Astrocyte of the spinal cord (primary cell): Measurements from ENCODE around the gene SLC34A1.

Source experiments
- DNase-seq: peaks from one replicate; pipeline ENCODE4 v3.0.0; 2011; ENCODE audit warnings: low read depth, low spot score
- H3K4me3 ChIP-seq: 2 replicates; pipeline ENCODE4 v1.5.1; 2011; ENCODE audit warnings: low read depth, mild to moderate bottlenecking, low read length, moderate library complexity
- in situ Hi-C: cut with HindIII; loops from 2 replicates; pipeline ENCODE4 v1.10.0; 2017; ENCODE audit warnings: low sequenced_read_pairs
- TF ChIP-seq, protein P1 (sequence below): IDR thresholded peaks from 2 replicates; pipeline ENCODE4 v1.5.1; 2012; ENCODE audit warnings: low read depth, mild to moderate bottlenecking, low read length, inconsistent platforms

SLC34A1 gene

DNA sequence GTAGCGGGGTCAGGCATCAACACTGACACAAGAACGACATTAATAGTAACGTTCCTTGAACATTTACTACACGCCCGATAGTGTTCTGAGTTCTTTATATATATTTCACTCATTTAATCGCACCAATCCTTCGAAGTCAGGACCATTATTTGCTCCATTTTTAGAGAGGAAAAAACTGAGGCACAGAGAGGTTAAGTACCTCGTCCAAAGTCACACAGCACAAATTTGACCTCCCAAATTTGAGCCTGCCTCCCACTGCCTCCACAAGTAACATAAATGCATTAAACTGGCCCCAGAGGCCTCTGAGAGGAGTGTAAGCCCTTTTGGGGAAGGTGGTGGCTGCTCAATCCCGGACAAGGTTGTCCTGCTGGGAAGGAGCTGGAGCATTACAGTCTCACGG, 20.7 kb upstream of the SLC34A1 start:
- in situ Hi-C loops, result no loop called here
- TF ChIP-seq, protein P1, sequence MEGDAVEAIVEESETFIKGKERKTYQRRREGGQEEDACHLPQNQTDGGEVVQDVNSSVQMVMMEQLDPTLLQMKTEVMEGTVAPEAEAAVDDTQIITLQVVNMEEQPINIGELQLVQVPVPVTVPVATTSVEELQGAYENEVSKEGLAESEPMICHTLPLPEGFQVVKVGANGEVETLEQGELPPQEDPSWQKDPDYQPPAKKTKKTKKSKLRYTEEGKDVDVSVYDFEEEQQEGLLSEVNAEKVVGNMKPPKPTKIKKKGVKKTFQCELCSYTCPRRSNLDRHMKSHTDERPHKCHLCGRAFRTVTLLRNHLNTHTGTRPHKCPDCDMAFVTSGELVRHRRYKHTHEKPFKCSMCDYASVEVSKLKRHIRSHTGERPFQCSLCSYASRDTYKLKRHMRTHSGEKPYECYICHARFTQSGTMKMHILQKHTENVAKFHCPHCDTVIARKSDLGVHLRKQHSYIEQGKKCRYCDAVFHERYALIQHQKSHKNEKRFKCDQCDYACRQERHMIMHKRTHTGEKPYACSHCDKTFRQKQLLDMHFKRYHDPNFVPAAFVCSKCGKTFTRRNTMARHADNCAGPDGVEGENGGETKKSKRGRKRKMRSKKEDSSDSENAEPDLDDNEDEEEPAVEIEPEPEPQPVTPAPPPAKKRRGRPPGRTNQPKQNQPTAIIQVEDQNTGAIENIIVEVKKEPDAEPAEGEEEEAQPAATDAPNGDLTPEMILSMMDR, result no peak
- H3K4me3 ChIP-seq, result peak overlapping the region; percentile 42
- no peak for DNase-seq

DNA sequence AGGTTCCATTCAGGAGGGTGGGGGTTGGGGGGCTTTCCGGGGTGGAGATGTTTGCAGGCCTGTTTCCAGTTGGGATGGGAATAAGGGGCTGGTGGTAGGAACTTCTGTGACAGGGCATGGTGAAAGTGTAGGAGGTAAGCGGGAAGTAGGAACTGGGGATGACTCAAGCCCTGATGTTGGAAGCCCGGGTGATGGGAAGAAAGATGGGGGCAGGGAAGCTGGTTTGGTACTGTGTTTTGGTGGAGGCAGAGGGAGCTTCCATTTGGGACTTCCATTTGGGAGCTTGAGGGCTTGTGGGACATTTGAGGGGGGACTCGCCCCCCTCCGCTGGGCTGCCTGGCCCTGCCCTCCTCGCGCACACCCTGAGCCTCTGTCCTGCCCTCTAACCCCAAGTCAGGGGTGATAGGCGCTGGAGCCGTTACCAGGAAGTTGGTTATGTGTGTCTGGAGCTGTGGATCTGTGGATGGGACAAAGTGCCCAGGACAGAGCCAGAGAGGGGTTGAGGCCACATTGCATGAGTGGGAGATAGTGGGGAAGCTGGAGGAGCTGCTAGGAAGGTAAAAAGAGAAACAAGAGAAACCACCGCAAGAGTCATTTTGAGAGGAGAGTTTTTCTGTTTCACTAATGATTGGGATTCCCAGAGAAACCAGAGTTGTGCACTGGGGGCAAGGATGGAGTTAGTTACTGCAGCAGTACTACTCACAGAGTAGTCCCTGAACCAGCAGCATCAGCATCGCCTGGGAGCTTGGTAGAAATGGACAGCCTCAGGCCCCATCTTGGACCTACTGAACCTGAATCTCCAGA, 19.9 kb upstream of the SLC34A1 start:
- DNase-seq, result no peak
- TF ChIP-seq, protein P1, result no peak
- in situ Hi-C loops, result no loop called here

DNA sequence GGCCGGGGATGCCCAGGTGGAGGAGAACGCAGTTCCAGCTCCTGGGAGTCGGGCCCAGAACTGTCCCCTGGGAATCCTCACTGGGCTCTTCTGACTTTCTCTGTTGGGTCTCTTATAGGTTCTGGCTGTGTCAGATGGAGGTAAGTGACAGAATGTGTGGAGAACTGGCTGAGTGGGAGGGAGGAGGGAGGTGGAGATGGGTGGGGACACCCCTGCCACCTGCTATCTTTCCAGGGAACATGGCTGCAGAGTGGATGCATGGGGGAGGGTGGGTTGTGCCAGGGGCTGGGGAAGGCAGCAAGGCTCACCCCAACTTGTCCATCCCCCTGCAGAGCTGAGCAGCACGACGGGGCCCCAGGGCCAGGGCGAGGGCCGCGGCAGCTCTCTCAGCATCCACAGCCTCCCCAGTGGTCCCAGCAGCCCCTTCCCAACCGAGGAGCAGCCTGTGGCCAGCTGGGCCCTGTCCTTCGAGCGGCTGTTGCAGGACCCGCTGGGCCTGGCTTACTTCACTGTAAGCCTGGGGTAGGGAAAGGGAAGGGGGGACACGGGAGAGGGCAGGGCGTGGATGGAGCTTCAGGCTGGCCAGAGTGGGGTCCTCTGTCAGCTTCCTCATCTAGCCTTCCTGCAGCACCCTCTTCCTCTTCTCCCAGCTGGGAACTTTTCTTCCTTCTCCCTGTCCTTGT, 18.2 kb upstream of the SLC34A1 start:
- DNase-seq, result no peak
- in situ Hi-C loops, result no loop called here
- TF ChIP-seq, protein P1, result no peak
- H3K4me3 ChIP-seq, result no peak overlapping the region

More for the DNA sequence above, 19.9 kb upstream of the SLC34A1 start:
- no peak overlapping the region for H3K4me3 ChIP-seq

DNA sequence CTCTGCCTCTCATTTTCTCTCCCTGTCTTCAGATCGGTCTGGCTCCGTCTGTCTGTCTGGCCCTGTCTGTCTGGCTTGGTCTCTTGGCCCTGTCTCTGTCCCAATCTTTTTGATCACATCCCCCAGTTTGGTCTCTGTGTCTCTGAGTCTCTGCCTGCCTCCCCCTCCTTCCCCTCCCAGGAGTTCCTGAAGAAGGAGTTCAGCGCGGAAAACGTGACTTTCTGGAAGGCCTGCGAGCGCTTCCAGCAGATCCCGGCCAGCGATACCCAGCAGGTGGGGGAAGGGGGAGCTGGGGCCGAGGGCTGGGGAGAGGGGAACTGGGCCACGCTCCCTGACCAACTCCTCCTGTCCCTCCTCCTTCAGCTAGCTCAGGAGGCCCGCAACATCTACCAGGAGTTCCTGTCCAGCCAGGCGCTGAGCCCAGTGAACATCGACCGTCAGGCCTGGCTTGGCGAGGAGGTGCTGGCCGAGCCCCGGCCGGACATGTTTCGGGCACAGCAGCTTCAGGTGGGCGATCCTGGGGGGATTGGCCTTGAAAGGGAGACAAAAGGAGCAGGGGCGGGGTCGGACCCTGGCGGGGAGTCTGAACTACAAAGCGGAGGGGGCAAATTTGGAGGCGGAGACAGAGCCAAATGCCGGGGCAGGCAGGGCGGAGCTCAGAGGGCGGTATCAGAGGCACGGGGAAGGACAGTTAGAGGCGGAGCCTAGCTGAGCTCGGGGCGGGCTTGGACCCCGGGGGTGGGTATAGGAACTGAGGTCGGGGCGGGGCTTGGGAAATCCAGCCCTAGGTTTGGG, 17.5 kb upstream of the SLC34A1 start:
- DNase-seq, result peak; percentile 86
- in situ Hi-C loops, result no loop called here
- peak overlapping the region; percentile 38 for H3K4me3 ChIP-seq

DNA sequence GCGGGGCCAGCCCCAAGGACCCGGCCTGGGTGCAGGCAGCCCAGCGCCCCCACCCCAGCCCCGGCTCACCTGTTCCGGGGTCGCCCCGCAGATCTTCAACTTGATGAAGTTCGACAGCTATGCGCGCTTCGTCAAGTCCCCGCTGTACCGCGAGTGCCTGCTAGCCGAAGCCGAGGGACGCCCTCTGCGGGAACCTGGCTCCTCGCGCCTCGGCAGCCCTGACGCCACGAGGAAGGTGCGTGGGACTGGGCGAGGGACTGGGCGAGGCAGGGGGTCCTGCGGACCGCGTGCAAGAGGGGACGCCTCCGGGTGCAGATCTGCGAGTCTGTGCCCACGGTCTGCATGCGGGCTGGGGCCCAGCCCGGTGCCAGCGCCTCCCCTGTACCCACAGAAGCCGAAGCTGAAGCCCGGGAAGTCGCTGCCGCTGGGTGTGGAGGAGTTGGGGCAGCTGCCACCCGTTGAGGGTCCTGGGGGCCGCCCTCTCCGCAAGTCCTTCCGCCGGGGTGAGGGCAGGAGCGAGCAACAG, 16.8 kb upstream of the SLC34A1 start:
- DNase-seq, result no peak
- TF ChIP-seq, protein P1, result no peak
- peak overlapping the region; percentile 38 for H3K4me3 ChIP-seq
- in situ Hi-C loops, result no loop called here

More for the DNA sequence above, 17.5 kb upstream of the SLC34A1 start:
- TF ChIP-seq, protein P1, result no peak
